Transverse colon (tissue), 3 donors: ENCODE results near the gene PYGL.
"Not testable (repeated sequence)": the region's sequence is repeated elsewhere in the genome, so short reads cannot be mapped to it uniquely, and the experiment has no call there.

Source experiments
- POLR2A ChIP-seq: fragments of 450-650 bp; IDR thresholded peaks from one replicate; pipeline ENCODE4 v1.6.1; 2016; ENCODE audit warnings: antibody characterized with exemption, mild to moderate bottlenecking, moderate library complexity
- TF ChIP-seq, protein P1 (sequence below), 5 experiments: fragments of 200-600 bp in 3 of 5; fragments of 450-650 bp in 2 of 5; sonication (generic) in 3 of 5; IDR thresholded peaks; 1 replicate in 2 of 5; 2 replicates in 3 of 5; pipeline ENCODE4 v1.5.1; 2016 to 2017; ENCODE audit warnings: antibody characterized with exemption in 5 of 5, inconsistent platforms in 3 of 5, mild to moderate bottlenecking in 2 of 5, moderate library complexity in 1 of 5

- not testable (repeated sequence) for TF ChIP-seq POLR2A
- TF ChIP-seq, protein P1, sequence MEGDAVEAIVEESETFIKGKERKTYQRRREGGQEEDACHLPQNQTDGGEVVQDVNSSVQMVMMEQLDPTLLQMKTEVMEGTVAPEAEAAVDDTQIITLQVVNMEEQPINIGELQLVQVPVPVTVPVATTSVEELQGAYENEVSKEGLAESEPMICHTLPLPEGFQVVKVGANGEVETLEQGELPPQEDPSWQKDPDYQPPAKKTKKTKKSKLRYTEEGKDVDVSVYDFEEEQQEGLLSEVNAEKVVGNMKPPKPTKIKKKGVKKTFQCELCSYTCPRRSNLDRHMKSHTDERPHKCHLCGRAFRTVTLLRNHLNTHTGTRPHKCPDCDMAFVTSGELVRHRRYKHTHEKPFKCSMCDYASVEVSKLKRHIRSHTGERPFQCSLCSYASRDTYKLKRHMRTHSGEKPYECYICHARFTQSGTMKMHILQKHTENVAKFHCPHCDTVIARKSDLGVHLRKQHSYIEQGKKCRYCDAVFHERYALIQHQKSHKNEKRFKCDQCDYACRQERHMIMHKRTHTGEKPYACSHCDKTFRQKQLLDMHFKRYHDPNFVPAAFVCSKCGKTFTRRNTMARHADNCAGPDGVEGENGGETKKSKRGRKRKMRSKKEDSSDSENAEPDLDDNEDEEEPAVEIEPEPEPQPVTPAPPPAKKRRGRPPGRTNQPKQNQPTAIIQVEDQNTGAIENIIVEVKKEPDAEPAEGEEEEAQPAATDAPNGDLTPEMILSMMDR (IDR thresholded peaks at IDR 0.05), result not testable (repeated sequence)
These were observed 24.8 kb downstream of the PYGL start for GRCh38 chr14:50919524-50919923.
